Measurements from ENCODE around the gene RASA1. TPM values are rescaled to one million over a fixed set of nuclear protein-coding genes. Genes with fewer than 3 reads are reported as not detected.

Gene RASA1
- total RNA-seq, 1 donor from 2014 or later = 22.6 TPM

- no peak overlapping the region for H3K4me3 ChIP-seq (ENCODE audit: low read depth, low read length)
- no peaks in the 10 kb centered on the region for H3K27me3 ChIP-seq (ENCODE audit: control insufficient read depth, insufficient read depth, low read length)
- H3K36me3 ChIP-seq (ENCODE audit: control insufficient read depth, insufficient read depth, low read length) = peaks cover 1% of the 10 kb centered on the region
- FAIRE-seq (no peak), DNase-seq (ENCODE audit: low read depth) (no peak)
- TF ChIP-seq, protein P1, sequence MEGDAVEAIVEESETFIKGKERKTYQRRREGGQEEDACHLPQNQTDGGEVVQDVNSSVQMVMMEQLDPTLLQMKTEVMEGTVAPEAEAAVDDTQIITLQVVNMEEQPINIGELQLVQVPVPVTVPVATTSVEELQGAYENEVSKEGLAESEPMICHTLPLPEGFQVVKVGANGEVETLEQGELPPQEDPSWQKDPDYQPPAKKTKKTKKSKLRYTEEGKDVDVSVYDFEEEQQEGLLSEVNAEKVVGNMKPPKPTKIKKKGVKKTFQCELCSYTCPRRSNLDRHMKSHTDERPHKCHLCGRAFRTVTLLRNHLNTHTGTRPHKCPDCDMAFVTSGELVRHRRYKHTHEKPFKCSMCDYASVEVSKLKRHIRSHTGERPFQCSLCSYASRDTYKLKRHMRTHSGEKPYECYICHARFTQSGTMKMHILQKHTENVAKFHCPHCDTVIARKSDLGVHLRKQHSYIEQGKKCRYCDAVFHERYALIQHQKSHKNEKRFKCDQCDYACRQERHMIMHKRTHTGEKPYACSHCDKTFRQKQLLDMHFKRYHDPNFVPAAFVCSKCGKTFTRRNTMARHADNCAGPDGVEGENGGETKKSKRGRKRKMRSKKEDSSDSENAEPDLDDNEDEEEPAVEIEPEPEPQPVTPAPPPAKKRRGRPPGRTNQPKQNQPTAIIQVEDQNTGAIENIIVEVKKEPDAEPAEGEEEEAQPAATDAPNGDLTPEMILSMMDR (IDR thresholded peaks at IDR 0.05; ENCODE audit: insufficient read depth, low read length, severe bottlenecking) = no peak
Observed at GRCh38 chr5:87322381-87322780, 54.7 kb downstream of the RASA1 start.

DNA sequence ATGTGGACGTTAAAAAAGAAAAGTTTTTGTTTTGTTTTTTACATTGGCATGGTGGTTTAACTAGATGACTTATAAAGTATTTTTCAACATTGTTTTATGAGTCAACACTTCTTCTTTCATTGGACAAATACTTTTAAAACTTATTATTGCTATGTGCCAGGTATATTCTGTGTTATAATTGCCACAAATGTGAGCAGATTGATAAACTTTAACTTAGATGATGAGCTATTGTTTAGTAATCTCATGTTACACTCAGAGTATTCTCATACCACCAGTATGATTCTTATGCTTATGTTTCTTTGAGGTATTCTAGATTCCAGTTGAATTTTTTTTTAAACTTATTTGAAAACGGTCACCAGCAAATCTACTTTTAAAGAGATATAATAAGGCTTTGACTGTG is 60.3 kb downstream of the RASA1 start:
- no peak for DNase-seq (ENCODE audit: low read depth)
- TF ChIP-seq, protein P1 (IDR thresholded peaks at IDR 0.05; ENCODE audit: insufficient read depth, low read length, severe bottlenecking) = no peak
- FAIRE-seq = no peak
- no peaks in the 10 kb centered on the region for H3K36me3 ChIP-seq (ENCODE audit: control insufficient read depth, insufficient read depth, low read length)
- H3K27me3 ChIP-seq (ENCODE audit: control insufficient read depth, insufficient read depth, low read length) = no peaks in the 10 kb centered on the region
- H3K4me3 ChIP-seq (ENCODE audit: low read depth, low read length) = no peak overlapping the region

DNA sequence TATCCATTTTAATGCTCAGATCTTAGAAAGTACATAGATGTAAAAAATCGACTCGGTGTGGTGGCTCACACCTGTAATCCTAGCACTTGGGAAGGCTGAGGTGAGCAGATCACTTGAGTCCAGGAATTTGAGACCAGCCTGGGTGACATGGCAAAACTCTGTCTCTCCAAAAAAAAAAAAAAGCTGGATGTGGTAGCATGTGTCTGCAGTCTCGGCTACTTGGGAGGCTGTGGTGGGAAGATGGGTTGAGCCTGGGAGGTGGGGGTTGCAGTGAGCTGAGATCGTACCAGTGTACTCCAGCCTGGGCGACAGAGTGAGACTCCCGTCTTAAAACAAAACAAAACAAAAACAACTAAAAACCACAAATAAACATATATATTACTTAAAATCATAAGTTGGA is 61.4 kb downstream of the RASA1 start:
- TF ChIP-seq, protein P1 (IDR thresholded peaks at IDR 0.05; ENCODE audit: insufficient read depth, low read length, severe bottlenecking) = no peak
- no peak for FAIRE-seq
- Histone ChIP-seq H3K4me3 (ENCODE audit: low read depth, low read length) (no peak overlapping the region), H3K27me3 (ENCODE audit: control insufficient read depth, insufficient read depth, low read length) (no peaks in the 10 kb centered on the region), H3K36me3 (ENCODE audit: control insufficient read depth, insufficient read depth, low read length) (peaks cover 3% of the 10 kb centered on the region)
- DNase-seq (ENCODE audit: low read depth) = no peak

DNA sequence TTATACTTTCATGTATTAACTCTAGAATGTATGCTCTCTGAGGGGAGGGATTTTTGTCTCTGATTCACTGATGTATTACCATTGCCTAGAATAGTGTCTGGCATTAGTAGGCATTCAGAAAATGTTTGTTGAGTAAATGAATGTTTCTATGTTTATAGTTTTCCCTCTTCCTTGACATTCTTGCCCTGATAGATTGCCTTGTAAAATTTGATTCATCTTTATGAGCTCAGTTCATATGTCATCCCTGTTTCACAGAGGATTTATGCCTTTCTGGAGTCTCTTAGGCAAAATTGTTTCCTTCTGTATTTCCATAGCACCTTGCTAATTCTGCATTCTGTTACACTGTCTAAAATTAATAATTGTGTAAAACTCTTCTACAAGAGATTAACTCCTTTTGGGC is 72.3 kb downstream of the RASA1 start:
- TF ChIP-seq, protein P1 (IDR thresholded peaks at IDR 0.05; ENCODE audit: insufficient read depth, low read length, severe bottlenecking) = no peak
- FAIRE-seq (no peak), DNase-seq (ENCODE audit: low read depth) (no peak)
- no peak overlapping the region for H3K4me3 ChIP-seq (ENCODE audit: low read depth, low read length)
- H3K36me3 ChIP-seq (ENCODE audit: control insufficient read depth, insufficient read depth, low read length) = no peaks in the 10 kb centered on the region
- no peaks in the 10 kb centered on the region for H3K27me3 ChIP-seq (ENCODE audit: control insufficient read depth, insufficient read depth, low read length)

DNA sequence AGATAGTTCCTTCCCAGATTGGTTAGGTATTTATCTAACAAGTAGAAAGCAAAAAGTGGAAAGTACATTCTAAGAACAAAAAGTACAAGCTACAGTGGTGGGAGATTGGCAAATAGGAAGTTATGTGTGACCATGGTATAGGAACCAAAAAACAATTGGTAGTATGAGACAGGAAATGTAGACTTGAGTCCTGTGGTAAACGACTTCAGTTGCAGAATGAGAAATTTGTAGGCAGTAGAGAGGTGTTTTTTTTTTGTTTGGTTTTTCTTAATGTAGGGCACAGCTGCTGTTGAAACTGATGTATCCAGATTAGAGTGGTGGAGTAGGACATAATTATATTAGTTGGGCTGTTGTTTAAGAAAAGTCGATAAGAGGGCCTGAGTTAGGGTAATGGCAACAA is 73.0 kb downstream of the RASA1 start:
- H3K36me3 ChIP-seq (ENCODE audit: control insufficient read depth, insufficient read depth, low read length) = no peaks in the 10 kb centered on the region
- FAIRE-seq (no peak), DNase-seq (ENCODE audit: low read depth) (no peak)
- H3K27me3 ChIP-seq (ENCODE audit: control insufficient read depth, insufficient read depth, low read length) = no peaks in the 10 kb centered on the region
- TF ChIP-seq, protein P1 (IDR thresholded peaks at IDR 0.05; ENCODE audit: insufficient read depth, low read length, severe bottlenecking) = no peak
- H3K4me3 ChIP-seq (ENCODE audit: low read depth, low read length) = no peak overlapping the region

DNA sequence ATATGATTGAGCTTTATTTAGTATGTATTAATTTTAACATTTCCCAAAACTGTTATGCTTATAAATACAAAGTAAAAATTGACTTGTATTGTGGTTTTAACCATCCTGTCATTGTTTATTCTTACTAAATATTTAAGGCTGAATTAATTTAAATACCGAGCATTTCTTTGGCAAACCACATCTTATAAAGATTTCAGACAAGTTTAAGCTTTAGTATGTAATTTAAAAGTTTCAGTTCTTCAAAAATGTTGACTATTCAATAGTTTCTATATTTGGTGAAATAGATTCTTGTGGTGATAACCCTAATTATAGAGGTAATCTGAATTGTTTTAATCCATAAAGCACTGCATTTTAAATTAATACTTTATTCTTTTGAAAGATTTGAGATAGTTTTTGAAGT is 79.6 kb downstream of the RASA1 start:
- FAIRE-seq (no peak), DNase-seq (ENCODE audit: low read depth) (no peak)
- Histone ChIP-seq H3K27me3 (ENCODE audit: control insufficient read depth, insufficient read depth, low read length) (no peaks in the 10 kb centered on the region), H3K36me3 (ENCODE audit: control insufficient read depth, insufficient read depth, low read length) (no peaks in the 10 kb centered on the region), H3K4me3 (ENCODE audit: low read depth, low read length) (no peak overlapping the region)
- TF ChIP-seq, protein P1 (IDR thresholded peaks at IDR 0.05; ENCODE audit: insufficient read depth, low read length, severe bottlenecking) = no peak

All from bronchial epithelial cell (primary cell).